ENCODE measurements around the gene SCAPER. TPM values are rescaled to one million over a fixed set of nuclear protein-coding genes. Genes with fewer than 3 reads are reported as not detected.
A peak's percentile ranks its signal among the peaks of the same experiment; 100 is the strongest.

Gene SCAPER
- total and polyA plus RNA-seq, 2 of the 4 experiments (the other 2 are of a cell fraction): 2.9 to 9.7 TPM

DNA sequence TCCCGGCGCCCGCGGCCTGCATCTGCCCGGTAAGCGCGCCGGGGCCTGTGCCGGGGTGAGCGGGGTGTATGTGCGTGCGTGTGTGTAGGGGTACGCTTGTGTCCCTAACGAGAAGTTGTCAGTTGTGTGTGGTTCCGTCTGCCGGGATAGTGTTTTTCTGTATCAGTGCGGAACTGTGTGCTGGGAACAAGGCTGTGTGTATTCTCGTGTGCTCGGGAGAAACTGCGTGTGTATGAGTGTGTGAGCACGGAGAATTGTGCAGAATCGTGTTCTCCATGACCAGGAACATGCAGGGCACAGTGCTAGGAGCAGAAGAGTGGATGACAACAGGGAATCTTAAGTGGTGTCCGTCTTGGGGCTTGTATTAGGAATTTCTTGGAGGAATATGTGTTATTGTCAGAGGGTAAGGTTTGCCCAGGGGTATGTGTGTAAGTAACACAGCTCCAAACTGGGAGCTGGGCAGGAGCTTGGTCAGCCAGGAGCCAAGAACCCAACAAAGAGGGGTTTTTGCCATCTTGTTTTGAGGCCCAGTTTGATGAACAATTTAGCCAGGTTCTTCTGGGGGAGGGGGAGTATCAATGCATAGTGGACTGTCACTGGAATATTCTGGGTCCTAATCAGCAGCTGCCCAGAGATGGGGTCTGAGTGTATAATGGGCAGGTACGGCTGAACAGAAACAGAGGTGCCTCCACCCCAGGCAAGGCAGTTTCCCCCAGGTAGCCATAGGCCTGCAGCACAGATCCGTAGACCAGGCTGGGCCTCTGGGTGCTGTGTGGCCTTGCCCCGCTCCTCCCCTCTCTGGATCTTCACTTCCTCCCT is 566.4 kb downstream of the SCAPER start:
- no peaks in the 10 kb centered on the region for H3K9me1 ChIP-seq (ENCODE audit: insufficient read depth, low read length)
- no peak overlapping the region for H4K91ac ChIP-seq (ENCODE audit: insufficient read depth, low read depth, low read length)
- peaks cover 12% of the 10 kb centered on the region for H4K20me1 ChIP-seq (ENCODE audit: insufficient read depth, low read length)
- no TSS peak for BruUV-seq (replicated peaks)
- H2BK15ac ChIP-seq (ENCODE audit: low read depth, low read length): no peak overlapping the region
- no peak overlapping the region for H3K27ac ChIP-seq (ENCODE audit: insufficient read depth, low read length)
- no peak overlapping the region for H2BK5ac ChIP-seq (ENCODE audit: low read depth, low read length, poor library complexity, severe bottlenecking)
- no peak overlapping the region for H4K5ac ChIP-seq (ENCODE audit: low read depth, low read length)
- peak overlapping the region; percentile 39; the same call in 1 of the 2 replicates for H3K9ac ChIP-seq (ENCODE audit: low read depth, low read length)
- 89% methylated on average over 8 of the region's 26 CpGs; no CpG with 5 or more reads in 1 of the 2 experiments for WGBS, 2 experiments (ENCODE audit: extremely low coverage in 2 of 2, insufficient read length in 1 of 2)
- peaks cover 28% of the 10 kb centered on the region; the same call in 1 of the 2 replicates for H3K27me3 ChIP-seq (ENCODE audit: control insufficient read depth, insufficient read depth, low read length)
- H2AK5ac ChIP-seq (ENCODE audit: low read depth, low read length): peak overlapping the region; percentile 45; the same call in 1 of the 2 replicates
- H2AFZ ChIP-seq (replicated peaks; ENCODE audit: low read length, poor library complexity): peak overlapping the region; percentile 83
- intact Hi-C loops (cut with micrococcal nuclease) (loop anchor here (5.0 kb wide), 2 partner anchors 101 to 504 kb away; no protein-coding TSS in a partner anchor), dilution Hi-C loops (cut with HindIII; ENCODE audit: low sequenced_read_pairs, unreplicated experiment) (no loop called here), in situ Hi-C loops (cut with MboI; ENCODE audit: low sequenced_read_pairs) (no loop called here)
- H3K4ac ChIP-seq (ENCODE audit: low read depth, low read length): no peak overlapping the region; the same call in 1 of the 2 replicates
- H3K4me1 ChIP-seq (ENCODE audit: control insufficient read depth, insufficient read depth, low read length): peaks cover 8% of the 10 kb centered on the region
- no peak overlapping the region for H2BK20ac ChIP-seq (ENCODE audit: low read depth, low read length)
- H3K4me2 ChIP-seq (ENCODE audit: low read depth, low read length): peak overlapping the region; percentile 57
- no peak overlapping the region for H4K8ac ChIP-seq (ENCODE audit: low read depth in 2 of 2, low read length in 2 of 2)
- peak overlapping the region; percentile 22 for H2AK9ac ChIP-seq (replicated peaks; ENCODE audit: low read depth, low read length, poor library complexity)
- H3K36me3 ChIP-seq (ENCODE audit: control insufficient read depth, insufficient read depth, low read length): peaks cover 23% of the 10 kb centered on the region
- peak overlapping the region; percentile 68; the same call in 1 of the 2 replicates for H3K4me3 ChIP-seq (ENCODE audit: insufficient read depth, low read depth, low read length)
- no peak overlapping the region for H3K18ac ChIP-seq (ENCODE audit: low read depth, low read length)
- H3K23ac ChIP-seq (ENCODE audit: low read depth, low read length): peak overlapping the region; percentile 76; the same call in 1 of the 2 replicates
- CTCF ChIA-PET: no interaction called here
- POLR2A ChIA-PET (ENCODE audit: unreplicated experiment): no interaction called here
- no peak for ATAC-seq (ENCODE audit: low read depth)
- H3K14ac ChIP-seq (replicated peaks; ENCODE audit: low read depth, low read length): no peak overlapping the region
- no peak for DNase-seq
- TF ChIP-seq POLR2A (IDR thresholded peaks at IDR 0.05; ENCODE audit: low read depth, low read length) (no peak), CHD1 (IDR thresholded peaks at IDR 0.05; ENCODE audit: low read depth, low read length) (no peak), MXI1 (IDR thresholded peaks at IDR 0.05; ENCODE audit: borderline replicate concordance, low read depth, low read length) (no peak), RAD21 (IDR thresholded peaks at IDR 0.05; ENCODE audit: low read length) (no peak), MAFK (IDR thresholded peaks at IDR 0.05; ENCODE audit: low read depth, low read length) (no peak), FOS (IDR thresholded peaks at IDR 0.05; ENCODE audit: low read depth, low read length) (no peak)
- TF ChIP-seq, protein P1, sequence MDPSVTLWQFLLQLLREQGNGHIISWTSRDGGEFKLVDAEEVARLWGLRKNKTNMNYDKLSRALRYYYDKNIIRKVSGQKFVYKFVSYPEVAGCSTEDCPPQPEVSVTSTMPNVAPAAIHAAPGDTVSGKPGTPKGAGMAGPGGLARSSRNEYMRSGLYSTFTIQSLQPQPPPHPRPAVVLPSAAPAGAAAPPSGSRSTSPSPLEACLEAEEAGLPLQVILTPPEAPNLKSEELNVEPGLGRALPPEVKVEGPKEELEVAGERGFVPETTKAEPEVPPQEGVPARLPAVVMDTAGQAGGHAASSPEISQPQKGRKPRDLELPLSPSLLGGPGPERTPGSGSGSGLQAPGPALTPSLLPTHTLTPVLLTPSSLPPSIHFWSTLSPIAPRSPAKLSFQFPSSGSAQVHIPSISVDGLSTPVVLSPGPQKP (IDR thresholded peaks at IDR 0.05; ENCODE audit: borderline replicate concordance, low read depth, low read length): no peak
- TF ChIP-seq, protein P2, sequence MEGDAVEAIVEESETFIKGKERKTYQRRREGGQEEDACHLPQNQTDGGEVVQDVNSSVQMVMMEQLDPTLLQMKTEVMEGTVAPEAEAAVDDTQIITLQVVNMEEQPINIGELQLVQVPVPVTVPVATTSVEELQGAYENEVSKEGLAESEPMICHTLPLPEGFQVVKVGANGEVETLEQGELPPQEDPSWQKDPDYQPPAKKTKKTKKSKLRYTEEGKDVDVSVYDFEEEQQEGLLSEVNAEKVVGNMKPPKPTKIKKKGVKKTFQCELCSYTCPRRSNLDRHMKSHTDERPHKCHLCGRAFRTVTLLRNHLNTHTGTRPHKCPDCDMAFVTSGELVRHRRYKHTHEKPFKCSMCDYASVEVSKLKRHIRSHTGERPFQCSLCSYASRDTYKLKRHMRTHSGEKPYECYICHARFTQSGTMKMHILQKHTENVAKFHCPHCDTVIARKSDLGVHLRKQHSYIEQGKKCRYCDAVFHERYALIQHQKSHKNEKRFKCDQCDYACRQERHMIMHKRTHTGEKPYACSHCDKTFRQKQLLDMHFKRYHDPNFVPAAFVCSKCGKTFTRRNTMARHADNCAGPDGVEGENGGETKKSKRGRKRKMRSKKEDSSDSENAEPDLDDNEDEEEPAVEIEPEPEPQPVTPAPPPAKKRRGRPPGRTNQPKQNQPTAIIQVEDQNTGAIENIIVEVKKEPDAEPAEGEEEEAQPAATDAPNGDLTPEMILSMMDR (conservative IDR thresholded peaks at IDR 0.05; ENCODE audit: low read depth, low read length): no peak
- no peak overlapping the region for H3K56ac ChIP-seq (ENCODE audit: extremely low read depth, insufficient read depth, low read length)
- no peak overlapping the region for H2BK120ac ChIP-seq (ENCODE audit: low read depth, low read length)
- peaks cover 3 to 17% of the 10 kb centered on the region in 2 experiments; a peak in 3 of 4 replicates for H3K79me1 ChIP-seq (ENCODE audit: low read depth in 1 of 2, low read length in 2 of 2)
- peaks cover 12% of the 10 kb centered on the region; the same call in 1 of the 2 replicates for H3K9me3 ChIP-seq (ENCODE audit: control insufficient read depth, insufficient read depth, low read length)
